DMS53 (cell line): ENCODE measurements around the gene MUSTN1.

ENCODE experiments used
- DNase-seq: peaks from one replicate; lab custom pipeline; 2025; lab: John Stamatoyannopoulos, UW

MUSTN1 gene

DNA sequence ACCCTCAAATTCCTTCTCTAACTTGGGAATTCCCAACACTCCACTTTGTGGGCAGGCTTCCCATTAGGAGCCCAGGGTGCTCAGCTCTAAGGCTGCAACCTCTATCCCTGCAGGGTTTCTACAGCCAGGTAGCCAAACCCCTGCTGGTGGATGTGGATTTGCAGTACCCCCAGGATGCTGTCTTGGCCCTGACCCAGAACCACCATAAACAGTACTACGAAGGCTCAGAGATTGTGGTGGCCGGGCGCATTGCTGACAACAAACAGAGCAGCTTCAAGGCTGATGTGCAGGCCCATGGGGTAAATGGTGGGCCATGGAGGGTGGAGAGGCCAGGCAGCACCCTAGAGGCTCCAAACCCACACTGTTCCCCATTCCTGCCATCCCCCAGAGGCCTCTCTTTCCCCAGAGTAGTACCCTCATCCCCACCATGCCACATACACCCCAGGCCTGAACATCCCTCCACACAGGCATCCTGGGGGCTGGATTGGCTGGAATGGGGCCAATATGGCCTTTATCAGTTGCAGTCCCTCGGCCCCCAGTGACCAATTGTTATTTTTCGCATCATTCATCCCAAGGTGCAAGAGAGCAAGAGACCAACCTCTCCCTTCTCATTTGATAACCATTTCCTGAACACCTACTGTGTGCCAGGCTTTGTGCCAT lies 49.8 kb downstream of the MUSTN1 start:
- DNase-seq = no peak

- no peak for DNase-seq
Observed at GRCh38 chr3:52784021-52784621, 50.7 kb downstream of the MUSTN1 start.

- DNase-seq = no peak
Observed at GRCh38 chr3:52783211-52783555, 51.6 kb downstream of the MUSTN1 start.
